ENCODE measurements around the gene PAQR3.
A peak's percentile ranks its signal among the peaks of the same experiment; 100 is the strongest.

Gene PAQR3, protein sequence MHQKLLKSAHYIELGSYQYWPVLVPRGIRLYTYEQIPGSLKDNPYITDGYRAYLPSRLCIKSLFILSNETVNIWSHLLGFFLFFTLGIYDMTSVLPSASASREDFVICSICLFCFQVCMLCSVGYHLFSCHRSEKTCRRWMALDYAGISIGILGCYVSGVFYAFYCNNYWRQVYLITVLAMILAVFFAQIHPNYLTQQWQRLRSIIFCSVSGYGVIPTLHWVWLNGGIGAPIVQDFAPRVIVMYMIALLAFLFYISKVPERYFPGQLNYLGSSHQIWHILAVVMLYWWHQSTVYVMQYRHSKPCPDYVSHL

DNA sequence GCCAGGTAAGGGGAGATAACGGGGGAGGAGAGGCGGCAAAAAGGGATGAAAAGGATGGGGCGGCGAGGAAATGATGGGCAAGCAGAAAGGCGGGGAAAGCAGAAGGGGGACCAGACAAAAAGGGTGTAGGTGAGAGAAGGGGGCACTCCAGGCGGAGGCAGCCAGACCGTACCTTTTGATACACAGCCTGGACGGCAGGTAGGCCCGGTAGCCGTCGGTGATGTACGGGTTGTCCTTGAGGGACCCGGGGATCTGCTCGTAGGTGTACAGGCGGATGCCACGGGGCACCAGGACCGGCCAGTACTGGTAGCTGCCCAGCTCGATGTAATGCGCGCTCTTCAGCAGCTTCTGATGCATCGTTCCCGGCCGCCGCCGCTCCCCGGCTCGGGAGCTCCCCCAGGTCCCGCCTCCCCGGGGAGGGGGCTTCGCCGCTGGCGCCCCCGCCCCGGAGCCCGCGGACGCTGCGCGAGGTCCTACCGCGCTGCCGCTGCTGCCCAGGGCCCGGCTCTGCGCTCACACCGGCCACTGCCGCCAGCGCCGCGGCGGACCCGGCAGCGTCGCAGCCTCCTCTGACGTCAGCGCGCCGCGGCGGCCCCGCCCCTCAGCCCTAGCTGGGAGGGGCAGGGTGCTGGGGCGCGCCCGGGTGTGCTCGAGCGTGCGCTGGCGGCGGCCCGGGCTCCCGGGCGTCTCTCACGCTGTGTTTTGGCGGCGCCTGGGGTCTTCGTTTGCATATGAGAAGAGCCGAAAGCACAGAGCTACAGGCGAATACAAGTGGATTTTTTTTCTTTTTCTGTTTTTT, at the start of gene PAQR3:
Gene PAQR3 (minus strand): TSS at position 571 of the 799 bp plus-strand sequence. CDS start 214 bp downstream, at position 357.
- Mint-ChIP-seq H3K4me3 (peak within 1 kb of the TSS; percentile 98), H3K36me3 (peaks cover 1 to 5% of the 10 kb centered on the region in 2 donors), H3K27ac (peak within 1 kb of the TSS; percentile 93), H3K4me1 (peaks cover 6 to 14% of the 10 kb centered on the region in 2 donors), H3K27me3 (no peaks in the 10 kb centered on the region), H3K9me3 (no peaks in the 10 kb centered on the region)
- peak; percentile 75 for DNase-seq
- peak; percentile 98 for ATAC-seq (replicated peaks)

DNA sequence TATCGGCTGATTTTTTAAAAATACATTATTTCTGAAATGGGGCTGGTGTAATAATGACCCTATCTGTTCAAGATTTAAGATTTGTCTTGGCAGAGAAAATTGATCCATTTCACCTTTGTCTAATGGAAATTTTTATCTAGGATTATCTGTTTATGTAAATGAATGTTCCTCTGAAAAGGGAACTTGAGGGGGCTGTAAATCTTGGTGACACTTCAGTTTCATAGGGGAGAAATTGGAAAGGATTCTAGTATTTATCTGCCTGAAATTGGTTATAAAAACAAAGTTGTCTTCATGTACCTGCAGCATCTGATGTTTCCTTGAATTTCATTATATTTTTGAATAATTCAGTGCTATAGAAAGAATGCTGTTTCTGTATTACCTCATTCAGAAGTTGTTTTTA, 48.4 kb upstream of the PAQR3 start:
- peaks cover 0 to 2% of the 10 kb centered on the region in 2 donors for H3K9me3 Mint-ChIP-seq
- H3K4me3 Mint-ChIP-seq, result no peak overlapping the region
- ATAC-seq (replicated peaks), result no peak
- no peak overlapping the region for H3K27ac Mint-ChIP-seq
- H3K27me3 Mint-ChIP-seq, result peaks cover 11 to 17% of the 10 kb centered on the region in 2 donors
- H3K4me1 Mint-ChIP-seq, result no peaks in the 10 kb centered on the region
- no peaks in the 10 kb centered on the region for H3K36me3 Mint-ChIP-seq
- DNase-seq, result no peak

DNA sequence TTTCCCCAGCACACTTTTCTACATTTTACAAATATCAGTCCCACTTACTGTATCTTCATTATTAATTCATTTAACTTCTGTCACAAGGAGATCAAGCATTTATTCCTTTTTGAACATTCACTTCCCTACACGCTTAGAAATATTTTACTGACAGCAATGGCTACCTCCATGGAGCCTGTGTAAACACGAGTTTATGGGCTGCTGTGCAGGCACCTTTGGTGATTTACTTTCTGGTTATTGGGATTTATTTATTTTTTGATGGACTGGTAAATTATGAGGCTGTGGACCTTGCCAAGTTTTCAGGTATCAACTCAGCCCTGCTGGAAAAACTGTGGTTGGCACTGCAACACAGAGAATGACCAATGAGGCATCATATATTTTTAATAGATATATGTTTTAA, 45.4 kb upstream of the PAQR3 start:
- Mint-ChIP-seq H3K36me3 (peaks cover 0 to 4% of the 10 kb centered on the region in 2 donors), H3K27ac (no peak overlapping the region), H3K4me1 (no peaks in the 10 kb centered on the region), H3K9me3 (peaks cover 0 to 5% of the 10 kb centered on the region in 2 donors), H3K27me3 (peaks cover 8 to 17% of the 10 kb centered on the region in 2 donors), H3K4me3 (no peak overlapping the region)
- DNase-seq (no peak), ATAC-seq (replicated peaks) (no peak)

DNA sequence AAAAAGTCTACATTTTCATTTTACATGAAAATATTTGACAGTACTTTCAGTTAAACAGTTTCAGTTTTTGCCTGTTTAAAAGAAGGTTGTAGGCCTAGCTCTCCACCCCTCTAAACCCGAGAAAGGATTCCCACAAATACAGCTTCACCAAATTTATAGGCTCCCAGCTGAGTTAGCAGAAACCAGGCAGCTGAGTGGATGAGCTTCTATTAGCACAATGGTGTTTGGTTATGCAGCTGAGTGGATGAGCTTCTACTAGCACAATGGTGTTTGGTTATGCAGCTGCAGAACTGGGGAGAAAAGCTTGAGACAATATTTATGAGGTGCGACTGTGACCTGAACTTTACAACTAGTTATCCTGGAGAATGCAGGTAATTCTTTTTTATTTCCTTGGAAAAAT, 36.6 kb upstream of the PAQR3 start:
- Mint-ChIP-seq H3K4me1 (peaks cover 0 to 2% of the 10 kb centered on the region in 2 donors), H3K9me3 (no peaks in the 10 kb centered on the region), H3K4me3 (no peak overlapping the region), H3K36me3 (no peaks in the 10 kb centered on the region), H3K27me3 (peaks cover 4 to 8% of the 10 kb centered on the region in 2 donors), H3K27ac (no peak overlapping the region)
- no peak for ATAC-seq (replicated peaks)
- DNase-seq, result no peak

DNA sequence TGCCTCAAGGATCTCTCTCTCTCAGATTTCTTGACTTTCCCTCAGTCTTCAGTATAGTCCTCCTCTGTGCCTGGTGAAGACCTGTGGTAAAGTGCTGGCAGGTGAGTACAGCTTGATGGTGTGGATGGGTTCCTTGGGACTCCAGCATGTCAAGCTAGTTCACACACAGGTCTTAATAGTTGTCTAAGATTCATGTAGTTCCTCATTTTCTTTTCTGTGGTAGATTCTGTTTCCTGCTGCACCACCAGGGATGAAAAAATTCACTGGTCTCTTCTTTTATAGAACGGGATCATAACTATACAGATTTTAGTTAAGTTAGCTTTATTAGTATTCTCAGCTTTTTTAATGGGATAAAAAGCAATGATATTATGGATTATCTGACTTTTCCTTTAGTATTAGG, 32.5 kb upstream of the PAQR3 start:
- DNase-seq (no peak), ATAC-seq (replicated peaks) (no peak)
- Mint-ChIP-seq H3K4me3 (no peak overlapping the region), H3K36me3 (no peaks in the 10 kb centered on the region), H3K9me3 (peaks cover 0 to 2% of the 10 kb centered on the region in 2 donors), H3K27ac (no peak overlapping the region), H3K4me1 (peaks cover 0 to 2% of the 10 kb centered on the region in 2 donors), H3K27me3 (peaks cover 4% of the 10 kb centered on the region in 2 donors)

DNA sequence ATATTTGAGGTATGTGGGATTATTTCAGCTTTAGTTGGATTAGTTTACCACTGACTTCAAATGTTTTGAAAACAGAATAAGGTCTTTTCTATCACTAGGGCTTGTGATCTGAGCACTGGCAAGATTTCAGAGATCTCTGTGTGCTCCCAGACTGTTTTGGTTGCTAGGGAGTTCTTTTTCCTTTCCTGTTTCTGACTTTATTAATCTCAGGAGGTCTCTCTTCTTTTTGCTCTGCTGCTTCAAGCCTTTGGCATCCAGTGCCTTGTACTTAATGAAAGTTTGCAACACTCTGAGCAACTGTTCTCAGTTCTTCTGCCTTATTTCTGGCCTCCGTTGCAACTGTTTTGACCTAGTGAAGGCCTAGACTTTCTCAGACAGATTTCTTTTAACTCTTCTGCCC, 32.1 kb upstream of the PAQR3 start:
- ATAC-seq (replicated peaks), result no peak
- no peaks in the 10 kb centered on the region for H3K36me3 Mint-ChIP-seq
- H3K4me3 Mint-ChIP-seq, result no peak overlapping the region
- peaks cover 0 to 2% of the 10 kb centered on the region in 2 donors for H3K9me3 Mint-ChIP-seq
- no peak for DNase-seq
- H3K27me3 Mint-ChIP-seq, result peaks cover 4% of the 10 kb centered on the region in 2 donors
- H3K27ac Mint-ChIP-seq, result no peak overlapping the region
- peaks cover 0 to 2% of the 10 kb centered on the region in 2 donors for H3K4me1 Mint-ChIP-seq

DNA sequence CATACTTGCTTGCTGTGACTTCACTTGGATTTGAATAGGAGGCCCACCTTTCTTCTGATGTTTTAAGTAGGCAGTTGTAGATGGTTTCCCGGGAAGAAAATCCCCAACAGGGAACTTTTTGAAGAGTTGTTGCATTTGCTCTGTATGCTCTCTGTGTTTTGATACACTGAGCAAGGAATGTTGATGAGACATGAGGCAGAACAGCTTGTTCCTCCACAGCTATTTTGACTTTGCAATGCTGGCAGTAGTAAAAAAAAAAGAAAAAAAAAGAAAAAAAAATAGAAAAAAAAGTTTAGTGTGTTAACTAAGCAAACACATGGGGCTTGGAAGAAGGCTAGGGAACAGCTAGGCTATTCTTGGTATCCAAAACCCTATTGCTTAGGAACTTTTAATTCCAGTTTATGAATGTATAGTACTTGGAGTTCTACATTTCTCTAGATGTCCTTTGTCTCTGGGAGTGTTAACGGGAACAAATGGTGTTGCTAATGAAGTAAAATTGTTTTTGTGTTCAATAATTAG, 23.4 kb upstream of the PAQR3 start:
- H3K36me3 Mint-ChIP-seq, result no peaks in the 10 kb centered on the region
- H3K27ac Mint-ChIP-seq, result no peak overlapping the region
- peaks cover 0 to 8% of the 10 kb centered on the region in 2 donors for H3K27me3 Mint-ChIP-seq
- ATAC-seq (replicated peaks), result no peak
- H3K4me1 Mint-ChIP-seq, result no peaks in the 10 kb centered on the region
- H3K4me3 Mint-ChIP-seq, result no peak overlapping the region
- no peak for DNase-seq
- H3K9me3 Mint-ChIP-seq, result peaks cover 0 to 2% of the 10 kb centered on the region in 2 donors

DNA sequence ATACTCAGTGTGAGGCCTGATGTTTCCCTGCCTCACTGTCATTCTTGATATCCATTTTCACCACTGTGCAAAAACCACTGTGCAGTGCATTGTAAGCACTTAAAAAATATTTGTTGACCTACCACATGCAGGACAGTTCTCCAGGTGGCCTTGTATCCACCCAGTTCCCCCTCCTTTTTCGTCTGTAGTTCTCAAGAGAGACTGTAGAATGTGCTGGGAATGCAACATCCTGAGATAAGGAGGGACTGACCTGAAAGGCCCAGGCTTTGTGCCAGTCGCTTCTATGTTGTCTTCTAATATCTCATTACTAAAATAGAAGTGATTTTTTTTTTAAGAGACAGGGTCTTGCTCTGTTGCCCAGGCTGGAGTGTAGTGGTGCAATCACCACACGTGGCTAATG, 21.7 kb upstream of the PAQR3 start:
- Mint-ChIP-seq H3K4me3 (no peak overlapping the region), H3K36me3 (no peaks in the 10 kb centered on the region), H3K27ac (no peak overlapping the region), H3K4me1 (no peaks in the 10 kb centered on the region), H3K9me3 (no peaks in the 10 kb centered on the region), H3K27me3 (peaks cover 0 to 9% of the 10 kb centered on the region in 2 donors)
- ATAC-seq (replicated peaks) (no peak), DNase-seq (no peak)

DNA sequence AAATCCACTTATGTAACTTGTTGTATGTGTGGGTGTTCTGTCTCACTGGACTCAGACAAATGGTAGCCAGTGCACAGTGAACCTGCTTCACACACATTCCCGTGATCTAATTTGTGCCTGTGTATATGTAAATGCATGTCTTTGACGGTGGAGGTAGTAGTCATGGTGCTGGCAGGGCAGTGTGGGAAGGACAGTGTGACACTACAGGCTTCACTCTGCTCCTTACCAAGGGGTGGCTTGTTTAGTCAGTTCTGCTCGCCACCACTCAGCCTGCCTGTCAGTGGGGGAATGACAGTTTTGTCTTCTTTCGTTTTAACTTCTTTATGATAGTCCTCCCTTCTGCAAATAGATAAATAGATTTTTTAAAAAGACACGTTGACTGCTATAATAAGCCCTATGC, 17.7 kb upstream of the PAQR3 start:
- ATAC-seq (replicated peaks) (no peak), DNase-seq (no peak)
- no peak overlapping the region for H3K27ac Mint-ChIP-seq

DNA sequence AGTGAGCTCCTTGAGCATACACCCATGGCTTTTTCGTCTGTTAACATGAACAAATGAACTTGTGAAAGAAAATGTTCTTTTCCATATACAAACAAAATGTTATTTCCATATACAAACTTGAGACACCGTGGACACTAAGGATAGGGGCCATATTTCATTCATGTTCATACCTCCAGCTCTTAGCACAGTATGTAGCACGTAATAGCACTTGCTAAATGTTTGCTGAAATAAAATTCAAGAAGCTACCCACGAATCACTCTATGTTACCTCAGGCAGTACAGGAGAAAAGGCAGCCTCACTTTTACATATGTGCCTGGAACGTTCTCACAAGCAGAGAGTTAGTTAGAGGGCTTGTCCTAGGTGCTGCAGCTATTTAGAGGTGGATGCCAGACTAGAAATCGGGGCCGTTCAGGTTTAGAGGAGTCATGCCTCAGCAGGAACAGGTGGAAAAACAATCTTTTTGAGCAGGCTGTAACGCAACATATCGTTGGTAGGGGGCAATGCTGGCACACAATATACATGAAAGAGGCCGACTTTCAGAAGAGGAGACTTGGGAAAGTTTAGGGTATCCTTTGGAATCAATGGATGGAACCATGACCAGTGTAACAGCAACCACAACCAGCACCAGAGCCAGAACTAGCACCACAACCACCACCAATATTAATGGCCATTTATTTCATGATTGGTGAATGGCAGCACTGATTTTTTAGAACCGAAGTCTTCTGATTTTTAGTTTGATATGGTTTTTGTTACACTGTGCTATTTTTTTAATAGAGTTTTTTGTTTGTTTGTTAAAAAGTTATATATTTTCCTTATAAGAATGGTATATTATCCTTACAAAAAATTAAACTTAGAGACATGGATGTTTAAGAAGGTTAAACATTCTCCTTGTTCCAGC, 14.8 kb upstream of the PAQR3 start:
- DNase-seq (no peak), ATAC-seq (replicated peaks) (peak; percentile 23 to 39)
- Mint-ChIP-seq H3K27me3 (peaks cover 8 to 11% of the 10 kb centered on the region in 2 donors), H3K36me3 (no peaks in the 10 kb centered on the region), H3K27ac (no peak overlapping the region), H3K4me3 (no peak overlapping the region), H3K4me1 (no peaks in the 10 kb centered on the region), H3K9me3 (no peaks in the 10 kb centered on the region)

More for the DNA sequence above, 17.7 kb upstream of the PAQR3 start:
- no peaks in the 10 kb centered on the region for H3K9me3 Mint-ChIP-seq
- no peaks in the 10 kb centered on the region for H3K4me1 Mint-ChIP-seq
- H3K4me3 Mint-ChIP-seq, result no peak overlapping the region
- peaks cover 11 to 13% of the 10 kb centered on the region in 2 donors for H3K27me3 Mint-ChIP-seq
- H3K36me3 Mint-ChIP-seq, result no peaks in the 10 kb centered on the region

DNA sequence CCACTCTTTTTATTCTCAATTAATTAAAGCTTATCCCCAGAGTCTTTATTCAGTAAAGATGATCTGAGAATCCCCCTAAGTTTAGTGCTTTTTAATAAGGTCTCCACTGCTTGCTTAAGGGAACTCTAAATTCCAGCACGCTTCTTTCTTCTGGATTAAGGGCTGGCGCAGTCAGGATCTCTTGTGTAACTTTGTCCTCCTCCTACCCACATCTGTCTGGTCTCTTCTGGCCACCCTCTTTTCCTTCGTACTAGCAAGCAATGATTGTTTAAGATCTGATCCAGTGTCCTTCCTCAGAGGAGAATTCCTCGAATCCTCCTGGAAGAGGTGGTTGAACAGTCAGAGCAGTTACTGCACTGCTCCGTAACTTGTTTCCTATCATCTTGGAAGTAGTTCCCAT, 14.0 kb upstream of the PAQR3 start:
- Mint-ChIP-seq H3K4me1 (no peaks in the 10 kb centered on the region), H3K27ac (no peak overlapping the region), H3K27me3 (peaks cover 10 to 11% of the 10 kb centered on the region in 2 donors), H3K36me3 (no peaks in the 10 kb centered on the region), H3K4me3 (no peak overlapping the region), H3K9me3 (no peaks in the 10 kb centered on the region)
- DNase-seq (no peak), ATAC-seq (replicated peaks) (no peak)

DNA sequence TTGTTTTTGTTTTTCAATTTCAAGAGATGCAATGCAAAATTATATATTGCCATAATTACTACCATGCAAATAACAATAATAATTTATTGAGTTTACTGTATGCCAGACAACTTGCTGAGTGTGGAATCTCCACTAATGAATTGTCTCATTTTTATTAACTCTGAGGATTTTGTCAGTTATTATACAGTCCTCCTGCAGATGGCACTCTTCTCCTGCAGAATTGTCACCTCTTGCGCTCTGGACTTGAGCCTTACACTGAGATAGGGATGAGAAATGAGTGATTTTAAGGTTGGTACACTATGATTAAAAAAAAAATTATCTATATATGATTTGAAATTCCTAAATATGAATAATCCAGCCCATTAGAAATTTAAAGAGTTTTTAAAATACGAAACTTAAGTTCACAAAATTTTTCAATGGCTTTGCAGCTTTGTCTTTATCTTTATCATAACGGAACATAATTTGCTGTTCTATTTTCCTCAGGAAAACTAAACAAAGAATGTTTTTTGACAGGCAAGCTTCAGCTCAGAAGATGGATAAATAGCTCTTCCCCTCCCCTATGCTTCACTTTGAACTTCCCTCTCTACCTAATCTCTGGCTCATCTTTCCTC, 12.7 kb upstream of the PAQR3 start:
- peak; percentile 65 to 67 for ATAC-seq (replicated peaks)

DNA sequence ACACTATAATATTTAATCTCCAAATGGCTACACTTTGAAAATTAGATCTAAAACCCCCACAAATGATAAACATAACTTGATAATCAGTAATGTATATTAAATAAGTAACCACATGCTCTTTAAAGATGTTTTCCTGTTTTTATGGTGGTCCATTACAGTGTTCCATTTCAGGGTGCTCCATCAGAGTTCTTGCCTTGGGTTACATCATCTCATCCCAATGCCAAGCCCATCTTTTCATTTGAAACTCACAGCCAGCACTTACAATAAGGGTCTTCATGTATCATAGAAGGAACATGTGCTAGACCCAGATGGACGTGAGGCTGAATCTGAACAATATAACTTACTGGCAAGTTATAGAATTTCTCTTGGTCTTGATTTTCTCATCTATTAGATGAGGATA, 10.5 kb upstream of the PAQR3 start:
- Mint-ChIP-seq H3K27ac (no peak overlapping the region), H3K27me3 (peaks cover 11 to 19% of the 10 kb centered on the region in 2 donors), H3K4me1 (no peaks in the 10 kb centered on the region), H3K36me3 (no peaks in the 10 kb centered on the region), H3K9me3 (no peaks in the 10 kb centered on the region), H3K4me3 (no peak overlapping the region)
- ATAC-seq (replicated peaks) (no peak), DNase-seq (no peak)

More for the DNA sequence above, 12.7 kb upstream of the PAQR3 start:
- no peak for DNase-seq
- Mint-ChIP-seq H3K9me3 (no peaks in the 10 kb centered on the region), H3K27me3 (peaks cover 11% of the 10 kb centered on the region in 2 donors), H3K36me3 (no peaks in the 10 kb centered on the region), H3K27ac (no peak overlapping the region), H3K4me1 (no peaks in the 10 kb centered on the region), H3K4me3 (no peak overlapping the region)
